Activated T-cell treated with anti-CD3 and anti-CD28 coated beads, Interleukin-2, amount 50 U/mL, for 4 hours (primary cell): ENCODE data around the gene AHDC1. TPM values are rescaled to one million over a fixed set of nuclear protein-coding genes. Genes with fewer than 3 reads are reported as not detected.

Source experiments
- ATAC-seq, 2 donors: fragments of 200-7000 bp; cut with Tn5 transposase; one replicate each; pipeline ENCODE4 v1.10.0; 2021
- DNase-seq: peaks from one replicate; pipeline ENCODE4 v3.0.0-alpha.2; 2020
- H3K27me3 Mint-ChIP-seq: one replicate; pipeline ENCODE4 v1.8.0; 2021; ENCODE audit warnings: low read depth, mixed read lengths
- H3K36me3 Mint-ChIP-seq: one replicate; pipeline ENCODE4 v1.8.0; 2022; ENCODE audit warnings: mixed read lengths; ENCODE audit not compliant: insufficient read depth
- H3K4me1 Mint-ChIP-seq: one replicate; pipeline ENCODE4 v1.8.0; 2021; ENCODE audit warnings: low read depth, mixed read lengths
- H3K4me3 Mint-ChIP-seq: one replicate; pipeline ENCODE4 v1.8.0; 2021; ENCODE audit warnings: mild to moderate bottlenecking, moderate library complexity, mixed read lengths
- H3K9me3 Mint-ChIP-seq: one replicate; pipeline ENCODE4 v1.8.0; 2021; ENCODE audit warnings: mixed read lengths
- total RNA-seq, 3 donors: library from RNA; stranded (reverse); gene quantifications; one replicate each; pipeline ENCODE4 v1.2.1, GENCODE V29; 2021

The AHDC1 gene
- total RNA-seq, 3 donors from 2014 or later, result 7.6 to 9.4 (median 8.6) TPM

DNA sequence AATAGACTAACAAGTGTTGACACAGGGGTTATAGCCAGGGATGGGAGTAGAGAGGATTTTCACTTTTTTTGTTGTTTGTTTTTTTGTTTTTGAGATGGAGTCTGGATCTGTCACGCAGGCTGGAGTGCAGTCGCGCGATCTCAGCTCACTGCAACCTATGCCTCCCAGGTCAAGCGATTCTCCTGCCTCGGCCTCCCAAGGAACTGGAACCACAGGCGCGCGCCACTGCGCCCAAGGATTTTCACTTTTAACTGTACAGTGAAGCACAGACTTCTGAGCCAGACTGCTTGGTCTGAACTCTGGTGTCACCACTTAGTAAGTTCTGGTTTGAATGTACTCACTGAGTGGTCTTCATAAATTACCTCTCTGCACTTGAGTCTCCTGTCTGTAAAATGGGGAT lies 73.8 kb downstream of the AHDC1 start:
- peaks cover 6% of the 10 kb centered on the region for H3K36me3 Mint-ChIP-seq
- H3K4me3 Mint-ChIP-seq, result peak overlapping the region; percentile 31
- DNase-seq, result no peak
- ATAC-seq, result no peak
- H3K27me3 Mint-ChIP-seq, result no peaks in the 10 kb centered on the region
- peaks cover 41% of the 10 kb centered on the region for H3K4me1 Mint-ChIP-seq
- H3K9me3 Mint-ChIP-seq, result no peaks in the 10 kb centered on the region

DNA sequence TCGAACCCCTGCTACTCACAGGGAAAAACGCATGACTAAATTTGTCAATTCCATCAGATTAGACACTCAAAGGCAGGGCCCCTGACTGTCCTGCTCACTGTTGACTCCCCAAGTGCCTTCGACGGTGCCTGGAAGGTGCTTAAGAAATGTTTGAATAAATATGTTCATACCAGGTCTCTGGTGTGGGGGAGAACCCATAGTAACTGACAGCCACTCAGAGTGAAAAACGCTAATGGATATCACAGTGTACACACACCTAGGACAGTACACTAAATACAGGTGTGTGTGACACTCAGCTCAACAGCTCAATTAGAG lies 74.3 kb downstream of the AHDC1 start:
- H3K4me1 Mint-ChIP-seq, result peaks cover 45% of the 10 kb centered on the region
- H3K36me3 Mint-ChIP-seq, result peaks cover 6% of the 10 kb centered on the region
- DNase-seq (no peak), ATAC-seq (no peak)
- H3K27me3 Mint-ChIP-seq, result no peaks in the 10 kb centered on the region
- H3K4me3 Mint-ChIP-seq, result no peak overlapping the region
- no peaks in the 10 kb centered on the region for H3K9me3 Mint-ChIP-seq

DNA sequence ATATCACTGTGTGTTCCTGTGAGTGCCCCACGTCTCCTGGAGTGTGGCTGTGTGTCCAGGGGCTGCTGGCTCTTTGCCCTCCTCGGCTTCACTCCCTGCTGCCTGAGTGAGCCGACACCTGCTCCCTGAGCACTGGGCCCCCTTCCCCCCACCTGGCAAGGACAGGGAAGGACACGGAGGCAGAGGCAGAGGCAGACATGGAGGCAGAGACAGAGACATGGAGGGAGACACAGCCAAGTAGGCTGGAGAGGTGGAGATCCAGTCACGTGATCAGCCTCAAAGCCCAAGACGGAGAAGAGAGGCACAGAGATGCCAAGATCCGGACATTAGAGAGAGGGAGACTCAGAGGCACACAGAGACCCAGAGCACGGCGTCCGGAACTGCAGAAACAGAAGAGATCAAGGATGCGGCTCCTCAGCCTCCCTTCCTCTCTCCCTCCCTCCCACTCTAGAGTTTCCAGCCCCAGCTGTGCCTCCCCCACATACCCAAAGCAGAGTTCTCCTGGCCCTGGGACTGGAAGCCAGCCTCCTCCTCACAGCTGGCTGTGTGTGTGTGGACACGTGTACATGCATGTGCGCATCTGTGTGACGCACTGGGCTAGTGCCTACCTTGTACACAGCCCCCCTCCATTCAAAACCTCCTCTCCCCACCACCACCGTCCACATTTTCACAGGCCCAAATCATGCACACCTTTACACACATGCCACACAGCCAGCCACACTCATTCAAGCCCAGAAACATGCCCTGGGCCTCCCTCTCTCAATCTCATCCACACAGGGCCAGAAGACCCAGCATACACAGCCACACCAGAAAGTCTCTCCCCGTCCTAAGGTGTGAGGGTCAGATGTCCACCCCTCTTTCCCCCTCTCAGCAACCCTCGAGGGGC lies 74.9 kb downstream of the AHDC1 start:
- DNase-seq (no peak), ATAC-seq (no peak)
- peaks cover 6% of the 10 kb centered on the region for H3K36me3 Mint-ChIP-seq
- no peaks in the 10 kb centered on the region for H3K9me3 Mint-ChIP-seq
- H3K4me3 Mint-ChIP-seq, result peak overlapping the region; percentile 73
- H3K27me3 Mint-ChIP-seq, result no peaks in the 10 kb centered on the region
- H3K4me1 Mint-ChIP-seq, result peaks cover 51% of the 10 kb centered on the region

DNA sequence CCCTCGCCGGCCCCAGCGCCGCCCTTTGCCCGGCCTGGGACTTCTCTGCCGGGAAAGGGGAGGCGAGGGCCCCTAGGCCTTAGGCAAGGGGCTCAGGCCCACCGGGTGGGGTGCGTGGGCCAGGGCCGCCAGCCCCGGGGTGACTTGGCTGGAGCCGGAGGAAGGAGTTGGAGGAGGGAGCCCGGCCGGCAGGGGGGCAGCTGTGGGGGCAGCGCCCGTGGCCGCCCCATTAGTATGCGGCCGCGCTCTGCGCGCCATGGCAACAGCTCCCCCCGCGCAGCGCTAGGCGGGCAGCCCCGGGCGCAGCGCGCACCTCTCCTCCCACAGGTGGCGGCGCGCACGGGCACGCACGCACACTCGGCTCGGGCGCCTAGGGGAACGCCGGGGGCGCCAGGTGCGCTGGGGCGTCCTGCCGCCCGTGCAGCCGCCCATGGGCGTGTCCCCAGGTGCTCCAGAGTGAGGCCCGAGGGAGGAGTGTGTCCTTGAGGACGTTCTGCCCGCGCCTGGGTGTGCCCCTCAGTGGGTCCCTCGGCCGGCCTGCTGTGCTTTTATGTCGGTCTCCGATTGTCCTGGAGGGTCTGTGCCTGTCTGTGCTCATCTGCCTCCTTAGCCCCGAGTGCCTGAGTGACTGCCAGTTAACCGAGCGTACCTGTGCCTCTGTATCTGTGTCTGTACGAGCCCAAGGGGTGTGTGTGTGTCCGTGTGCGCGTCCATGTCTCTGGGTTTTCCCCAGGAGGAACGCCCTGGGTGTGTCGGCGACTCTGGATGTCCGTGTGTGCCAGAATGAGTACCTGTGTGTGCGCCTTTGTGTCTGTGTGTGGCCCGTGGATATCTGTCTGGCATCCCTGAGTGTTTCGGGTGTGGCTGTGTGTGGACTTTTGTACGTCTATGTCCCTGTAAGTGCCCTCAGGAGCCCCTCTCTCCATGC lies 75.8 kb downstream of the AHDC1 start:
- ATAC-seq (peak; percentile 65 to 68), DNase-seq (peak; percentile 43)
- Mint-ChIP-seq H3K4me1 (peaks cover 58% of the 10 kb centered on the region), H3K27me3 (no peaks in the 10 kb centered on the region), H3K4me3 (peak overlapping the region; percentile 73), H3K36me3 (no peaks in the 10 kb centered on the region), H3K9me3 (no peaks in the 10 kb centered on the region)

GRCh38 chr1:27527223-27527889 lies 76.6 kb downstream of the AHDC1 start:
- peaks cover 59% of the 10 kb centered on the region for H3K4me1 Mint-ChIP-seq
- no peaks in the 10 kb centered on the region for H3K36me3 Mint-ChIP-seq
- no peaks in the 10 kb centered on the region for H3K27me3 Mint-ChIP-seq
- ATAC-seq (no peak), DNase-seq (no peak)
- peak overlapping the region; percentile 45 for H3K4me3 Mint-ChIP-seq
- no peaks in the 10 kb centered on the region for H3K9me3 Mint-ChIP-seq

GRCh38 chr1:27526569-27527222 lies 77.2 kb downstream of the AHDC1 start:
- DNase-seq, result no peak
- ATAC-seq, result peak in 1 of 2 donors; percentile 2
- Mint-ChIP-seq H3K27me3 (no peaks in the 10 kb centered on the region), H3K9me3 (no peaks in the 10 kb centered on the region), H3K36me3 (no peaks in the 10 kb centered on the region), H3K4me3 (peak overlapping the region; percentile 59), H3K4me1 (peaks cover 60% of the 10 kb centered on the region)

DNA sequence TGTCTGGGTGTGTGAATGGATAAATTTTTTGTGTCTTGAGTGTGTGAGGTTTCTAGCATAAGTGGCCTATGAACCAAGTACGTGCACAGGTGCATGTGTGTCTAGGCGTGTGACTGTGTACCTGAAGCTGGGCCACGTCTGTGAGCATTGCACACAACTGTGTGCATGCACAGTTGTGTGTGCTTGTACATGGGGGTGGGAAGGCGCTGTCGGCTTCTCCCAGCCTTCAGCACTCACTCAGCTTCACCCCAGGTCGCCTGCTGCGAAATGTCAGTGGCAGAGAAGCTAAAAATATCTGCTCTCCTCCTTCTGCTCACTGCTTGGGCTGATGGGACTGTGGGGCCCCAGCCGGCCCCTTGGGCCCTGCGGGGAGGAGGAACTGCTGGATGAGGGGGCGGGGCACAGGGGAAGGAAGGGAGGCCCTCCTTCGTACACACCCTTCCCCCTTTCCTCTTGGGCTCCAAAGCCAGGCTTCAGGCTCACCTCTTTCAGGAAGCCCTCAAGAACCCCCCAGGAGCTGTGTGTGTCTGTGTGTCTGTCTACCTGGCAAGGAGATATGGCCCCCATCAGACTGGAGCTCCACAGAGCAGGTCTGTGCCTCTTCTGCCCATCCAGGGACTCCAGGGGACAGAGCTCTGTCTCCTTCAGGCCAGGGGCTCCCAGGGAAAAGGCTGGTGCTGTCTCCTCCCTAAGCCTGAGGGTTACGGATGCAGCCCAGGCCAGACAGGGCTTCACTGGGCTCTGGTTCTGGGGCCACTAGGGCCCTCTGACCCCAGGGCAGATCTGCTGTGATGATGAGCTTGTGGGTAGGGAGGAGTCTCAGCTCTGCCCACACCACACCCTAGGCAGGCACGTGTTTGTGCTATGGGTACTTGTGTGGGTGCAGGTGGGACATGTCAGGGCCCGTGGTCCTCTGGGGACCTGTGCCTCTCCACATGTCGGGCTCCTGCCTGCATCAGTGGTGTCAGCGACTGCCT lies 78.4 kb downstream of the AHDC1 start:
- Mint-ChIP-seq H3K27me3 (no peaks in the 10 kb centered on the region), H3K4me1 (peaks cover 70% of the 10 kb centered on the region), H3K9me3 (no peaks in the 10 kb centered on the region), H3K4me3 (peak overlapping the region; percentile 59), H3K36me3 (no peaks in the 10 kb centered on the region)
- ATAC-seq, result peak; percentile 6 to 11
- no peak for DNase-seq

GRCh38 chr1:27523337-27524020 lies 80.5 kb downstream of the AHDC1 start:
- Mint-ChIP-seq H3K4me3 (peak overlapping the region; percentile 89), H3K36me3 (no peaks in the 10 kb centered on the region), H3K9me3 (no peaks in the 10 kb centered on the region), H3K27me3 (no peaks in the 10 kb centered on the region), H3K4me1 (peaks cover 75% of the 10 kb centered on the region)
- no peak for ATAC-seq
- no peak for DNase-seq

GRCh38 chr1:27522432-27523336 lies 81.3 kb downstream of the AHDC1 start:
- peaks cover 78% of the 10 kb centered on the region for H3K4me1 Mint-ChIP-seq
- H3K27me3 Mint-ChIP-seq, result no peaks in the 10 kb centered on the region
- ATAC-seq (peak; percentile 68), DNase-seq (peak; percentile 49)
- H3K9me3 Mint-ChIP-seq, result no peaks in the 10 kb centered on the region
- H3K36me3 Mint-ChIP-seq, result no peaks in the 10 kb centered on the region
- peak overlapping the region; percentile 89 for H3K4me3 Mint-ChIP-seq

DNA sequence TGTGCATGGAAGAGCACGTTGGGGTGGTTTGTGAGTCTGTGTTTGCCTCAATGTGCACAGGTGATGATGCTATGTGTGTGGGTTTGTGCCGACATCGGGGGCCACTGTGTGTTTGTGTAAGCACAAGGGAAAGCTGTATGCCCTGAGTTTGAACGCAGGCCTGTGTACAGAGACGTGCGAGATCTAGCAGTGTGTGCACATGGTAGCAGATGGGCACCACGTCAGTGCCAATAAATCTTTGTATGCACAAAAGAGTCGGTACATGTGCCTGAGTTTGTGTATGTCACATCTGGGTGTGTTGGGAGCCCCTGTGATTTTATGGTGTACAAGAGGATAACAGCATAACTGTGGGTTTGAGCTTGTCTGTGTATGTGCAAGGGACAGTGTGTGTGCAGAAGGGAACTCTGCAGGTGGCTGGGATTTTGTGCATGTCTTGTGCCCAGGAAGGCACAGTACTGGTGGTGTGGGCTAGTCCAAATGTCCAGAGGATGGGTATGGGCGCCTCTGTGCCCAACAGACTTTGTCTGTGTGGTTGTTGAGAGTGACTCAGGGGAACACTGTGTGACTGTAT lies 82.0 kb downstream of the AHDC1 start:
- H3K36me3 Mint-ChIP-seq, result no peaks in the 10 kb centered on the region
- ATAC-seq (peak; percentile 5 to 6), DNase-seq (no peak)

DNA sequence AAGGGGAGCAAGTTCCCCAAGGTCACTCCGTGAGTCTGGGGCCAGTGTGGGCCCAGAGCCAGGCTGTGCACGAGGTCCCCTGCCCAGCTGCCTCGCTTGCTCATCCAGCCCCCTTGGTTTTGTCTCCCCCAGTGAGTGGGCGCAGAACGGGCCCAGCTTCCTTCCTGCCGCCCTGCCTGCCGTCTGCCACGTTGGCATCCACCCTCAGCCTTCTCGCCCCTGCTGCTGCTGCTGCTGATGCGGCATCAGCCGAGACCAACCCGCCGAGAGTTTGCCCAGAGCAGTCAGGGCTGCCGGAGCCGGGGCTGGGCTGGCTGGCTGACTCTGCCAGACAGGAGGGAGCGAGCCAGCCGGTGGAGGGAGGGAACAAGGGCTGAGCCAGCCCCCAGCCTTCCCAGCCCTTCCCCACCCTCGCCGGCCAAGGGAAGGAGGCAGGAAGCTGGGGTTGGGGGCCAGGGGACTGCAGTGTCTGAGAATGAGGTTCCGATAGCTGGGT lies 82.6 kb downstream of the AHDC1 start:
- peak; percentile 11 to 15 for ATAC-seq
- Mint-ChIP-seq H3K36me3 (no peaks in the 10 kb centered on the region), H3K27me3 (no peaks in the 10 kb centered on the region), H3K9me3 (no peaks in the 10 kb centered on the region), H3K4me3 (peak overlapping the region; percentile 89), H3K4me1 (peaks cover 71% of the 10 kb centered on the region)
- peak; percentile 59 for DNase-seq

More for the DNA sequence above, 82.0 kb downstream of the AHDC1 start:
- Mint-ChIP-seq H3K27me3 (no peaks in the 10 kb centered on the region), H3K4me1 (peaks cover 76% of the 10 kb centered on the region), H3K9me3 (no peaks in the 10 kb centered on the region), H3K4me3 (peak overlapping the region; percentile 89)
